ENCODE measurements around the gene SUPT20HL2. TPM values are rescaled to one million over a fixed set of nuclear protein-coding genes. Genes with fewer than 3 reads are reported as not detected.
"Not testable (repeated sequence)": the region's sequence is repeated elsewhere in the genome, so short reads cannot be mapped to it uniquely, and the experiment has no call there.

SUPT20HL2 gene
- total and polyA plus RNA-seq, 2 of the 8 experiments (the other 6 are each of a cell fraction or from before 2014, with no cell fraction given): not detected

DNA sequence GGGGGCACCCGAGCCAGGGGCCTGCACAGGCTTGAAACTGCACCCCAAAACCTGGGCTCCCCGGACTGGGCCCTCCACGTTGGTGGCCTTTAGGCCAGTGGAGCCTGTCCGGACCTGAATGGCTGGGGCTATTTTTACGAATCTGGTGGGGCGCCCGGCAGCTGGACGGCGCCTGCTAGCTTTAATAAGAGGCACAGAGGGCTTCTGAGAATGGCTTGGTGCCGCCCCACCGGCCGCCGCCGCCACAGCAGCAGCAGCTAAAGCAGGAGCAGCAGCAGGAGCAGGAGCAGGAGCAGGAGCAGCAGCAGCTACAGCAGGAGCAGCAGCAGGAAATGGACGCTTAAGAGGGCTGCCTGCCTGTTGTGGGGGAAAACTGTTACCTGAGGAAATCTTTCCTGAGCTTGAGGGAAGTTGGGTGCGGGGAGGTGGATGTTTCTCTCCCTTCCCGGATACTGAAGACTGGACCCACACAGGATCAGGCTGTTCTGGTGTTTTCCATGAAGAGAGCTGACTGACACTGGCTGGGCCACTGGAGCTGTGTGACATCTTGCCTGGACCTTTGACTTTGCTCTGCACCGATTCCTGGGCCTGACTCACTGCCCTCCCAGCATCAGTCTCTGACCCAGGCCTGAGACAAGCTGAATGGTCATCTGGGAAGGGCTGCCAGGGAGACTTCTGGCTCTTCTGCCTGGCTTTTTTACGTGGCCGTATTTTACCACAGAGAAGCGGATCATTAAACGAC lies 2.2 kb downstream of the SUPT20HL2 start:
- H3K18ac ChIP-seq (ENCODE audit: extremely low read depth, low read length); H2BK20ac ChIP-seq (ENCODE audit: low read length); H2AK5ac ChIP-seq (ENCODE audit: low read depth, low read length); H2BK12ac ChIP-seq (ENCODE audit: low read depth, low read length); H3K23ac ChIP-seq (ENCODE audit: insufficient read length); H3K56ac ChIP-seq (replicated peaks; ENCODE audit: insufficient read length, low read depth, low read length); H3K27me3 ChIP-seq (replicated peaks in 1 of 4; ENCODE audit: control insufficient read depth in 3 of 4, extremely low read depth in 1 of 4, insufficient read depth in 3 of 4, low read length in 3 of 4); H2BK120ac ChIP-seq (replicated peaks; ENCODE audit: low read depth, low read length); H3K9me3 ChIP-seq (ENCODE audit: insufficient read depth in 2 of 2, low read depth in 1 of 2, low read length in 1 of 2); H3K4me1 ChIP-seq (replicated peaks in 1 of 4; ENCODE audit: control insufficient read depth in 3 of 4, insufficient read depth in 4 of 4, low read length in 3 of 4); H2AFZ ChIP-seq (ENCODE audit: low read length); H4K5ac ChIP-seq (ENCODE audit: insufficient read length, low read depth, low read length); H4K20me1 ChIP-seq (replicated peaks in 1 of 2; ENCODE audit: control insufficient read depth in 1 of 2, insufficient read depth in 2 of 2, low read length in 2 of 2); H2BK5ac ChIP-seq (ENCODE audit: low read depth, low read length); H3K23me2 ChIP-seq (ENCODE audit: low read depth, low read length); H3K27ac ChIP-seq (ENCODE audit: low read depth, low read length); H3K4ac ChIP-seq (replicated peaks; ENCODE audit: insufficient read length, low read depth, low read length); H4K91ac ChIP-seq (replicated peaks; ENCODE audit: insufficient read length, low read length); H3K36me3 ChIP-seq (ENCODE audit: control insufficient read depth in 2 of 4, insufficient read depth in 4 of 4, low read length in 3 of 4); H3K79me2 ChIP-seq (ENCODE audit: control insufficient read depth in 1 of 2, insufficient read depth in 2 of 2, low read length in 2 of 2); H3K14ac ChIP-seq (ENCODE audit: insufficient read length); H3K9ac ChIP-seq (replicated peaks in 1 of 4; ENCODE audit: extremely low read depth in 1 of 4, low read depth in 3 of 4, low read length in 3 of 4); H3K79me1 ChIP-seq (ENCODE audit: low read depth, low read length); H4K8ac ChIP-seq (ENCODE audit: extremely low read depth, insufficient read depth, low read length); H2BK15ac ChIP-seq (ENCODE audit: low read length); H3K4me3 ChIP-seq (ENCODE audit: extremely low read depth in 1 of 4, insufficient read depth in 2 of 4, low read depth in 3 of 4, low read length in 4 of 4); H3K4me2 ChIP-seq (ENCODE audit: insufficient read depth in 1 of 2, low read depth in 2 of 2, low read length in 2 of 2); FAIRE-seq: not testable (repeated sequence)
- 54% methylated on average over 3 of the region's 22 CpGs; no CpG with 5 or more reads in 1 of the 2 experiments for WGBS, 2 experiments (ENCODE audit: extremely low coverage in 1 of 2, insufficient coverage in 1 of 2, insufficient read length in 1 of 2, insufficient replicate concordance in 2 of 2, low coverage in 1 of 2, low lambda C conversion rate in 2 of 2, missing lambda C conversion rate in 1 of 2)
- peak in 1 of 2 experiments; percentile 44 for DNase-seq (ENCODE audit: low read depth in 1 of 2, low spot score in 2 of 2)
- ChIA-PET CTCF (ENCODE audit: partially characterized antibody) (interaction anchor here (1.2 to 1.4 kb wide), 2 partner anchors 17 to 51 kb away, joined by 3 to 5 read pairs; no protein-coding TSS in a partner anchor), POLR2A (ENCODE audit: partially characterized antibody) (interaction anchor here (1.4 kb wide), 1 partner anchor 12 kb away, joined by 4 read pairs; no protein-coding TSS in a partner anchor)
